ENCODE results near the gene ARCN1. TPM values are rescaled to one million over a fixed set of nuclear protein-coding genes. Genes with fewer than 3 reads are reported as not detected.

The ARCN1 gene
- total and polyA plus RNA-seq, 9 of the 15 experiments (the other 6 are each of a cell fraction or from before 2014, with no cell fraction given), result 30.0 to 224 (median 76.4) TPM

- TF ChIP-seq MYC (IDR thresholded peaks at IDR 0.05; ENCODE audit: low read depth, low read length) (peak; percentile 48; the same call in 1 of the 2 replicates), MYC (CRISPR knock-in tag; IDR thresholded peaks at IDR 0.05; ENCODE audit: borderline replicate concordance, low read depth) (0 out of 2 replicates have a peak, but pooled peaks have one; percentile 42), TAF9B (IDR thresholded peaks at IDR 0.05; ENCODE audit: partially characterized antibody) (peak; percentile 83), KDM2B (CRISPR knock-in tag; IDR thresholded peaks at IDR 0.05) (no peak), SREBF2 (CRISPR knock-in tag; IDR thresholded peaks at IDR 0.05) (no peak), ZNF766 (CRISPR knock-in tag; conservative IDR thresholded peaks at IDR 0.05) (0 out of 2 replicates have a peak, but pooled peaks have one; percentile 25), ZNF165 (CRISPR knock-in tag; IDR thresholded peaks at IDR 0.05; ENCODE audit: borderline replicate concordance) (no peak), MAFF (IDR thresholded peaks at IDR 0.05; ENCODE audit: low read length) (no peak), LCOR (CRISPR knock-in tag; IDR thresholded peaks at IDR 0.05) (no peak), MCM5 (IDR thresholded peaks at IDR 0.05; ENCODE audit: low read depth) (no peak), ZBTB17 (CRISPR knock-in tag; IDR thresholded peaks at IDR 0.05) (0 out of 2 replicates have a peak, but pooled peaks have one; percentile 19), CBFA2T3 (IDR thresholded peaks at IDR 0.05) (no peak), HCFC1 (IDR thresholded peaks at IDR 0.05; ENCODE audit: low read depth, low read length) (peak; percentile 34; the same call in 1 of the 2 replicates), ZBTB2 (IDR thresholded peaks at IDR 0.05) (no peak), ATF1 (CRISPR knock-in tag; IDR thresholded peaks at IDR 0.05) (no peak), ATF1 (tag; IDR thresholded peaks at IDR 0.05) (no peak), SRSF9 (IDR thresholded peaks at IDR 0.05; ENCODE audit: borderline replicate concordance, low read depth, low read length) (no peak), DNMT1 (IDR thresholded peaks at IDR 0.05) (no peak), DLX4 (CRISPR knock-in tag; IDR thresholded peaks at IDR 0.05) (no peak), NCOA1 (IDR thresholded peaks at IDR 0.05; ENCODE audit: low read depth) (no peak), NFYB (IDR thresholded peaks at IDR 0.05; ENCODE audit: extremely low read depth, insufficient read length) (no peak), NFIC (IDR thresholded peaks at IDR 0.05) (peak; percentile 36; the same call in 1 of the 2 replicates), ZNF212 (CRISPR knock-in tag; IDR thresholded peaks at IDR 0.05) (no peak)
- TF ChIP-seq, protein P1, sequence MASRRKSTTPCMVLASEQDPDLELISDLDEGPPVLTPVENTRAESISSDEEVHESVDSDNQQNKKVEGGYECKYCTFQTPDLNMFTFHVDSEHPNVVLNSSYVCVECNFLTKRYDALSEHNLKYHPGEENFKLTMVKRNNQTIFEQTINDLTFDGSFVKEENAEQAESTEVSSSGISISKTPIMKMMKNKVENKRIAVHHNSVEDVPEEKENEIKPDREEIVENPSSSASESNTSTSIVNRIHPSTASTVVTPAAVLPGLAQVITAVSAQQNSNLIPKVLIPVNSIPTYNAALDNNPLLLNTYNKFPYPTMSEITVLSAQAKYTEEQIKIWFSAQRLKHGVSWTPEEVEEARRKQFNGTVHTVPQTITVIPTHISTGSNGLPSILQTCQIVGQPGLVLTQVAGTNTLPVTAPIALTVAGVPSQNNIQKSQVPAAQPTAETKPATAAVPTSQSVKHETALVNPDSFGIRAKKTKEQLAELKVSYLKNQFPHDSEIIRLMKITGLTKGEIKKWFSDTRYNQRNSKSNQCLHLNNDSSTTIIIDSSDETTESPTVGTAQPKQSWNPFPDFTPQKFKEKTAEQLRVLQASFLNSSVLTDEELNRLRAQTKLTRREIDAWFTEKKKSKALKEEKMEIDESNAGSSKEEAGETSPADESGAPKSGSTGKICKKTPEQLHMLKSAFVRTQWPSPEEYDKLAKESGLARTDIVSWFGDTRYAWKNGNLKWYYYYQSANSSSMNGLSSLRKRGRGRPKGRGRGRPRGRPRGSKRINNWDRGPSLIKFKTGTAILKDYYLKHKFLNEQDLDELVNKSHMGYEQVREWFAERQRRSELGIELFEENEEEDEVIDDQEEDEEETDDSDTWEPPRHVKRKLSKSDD (conservative IDR thresholded peaks at IDR 0.05; ENCODE audit: low read length), result no peak
- TF ChIP-seq, protein P2, sequence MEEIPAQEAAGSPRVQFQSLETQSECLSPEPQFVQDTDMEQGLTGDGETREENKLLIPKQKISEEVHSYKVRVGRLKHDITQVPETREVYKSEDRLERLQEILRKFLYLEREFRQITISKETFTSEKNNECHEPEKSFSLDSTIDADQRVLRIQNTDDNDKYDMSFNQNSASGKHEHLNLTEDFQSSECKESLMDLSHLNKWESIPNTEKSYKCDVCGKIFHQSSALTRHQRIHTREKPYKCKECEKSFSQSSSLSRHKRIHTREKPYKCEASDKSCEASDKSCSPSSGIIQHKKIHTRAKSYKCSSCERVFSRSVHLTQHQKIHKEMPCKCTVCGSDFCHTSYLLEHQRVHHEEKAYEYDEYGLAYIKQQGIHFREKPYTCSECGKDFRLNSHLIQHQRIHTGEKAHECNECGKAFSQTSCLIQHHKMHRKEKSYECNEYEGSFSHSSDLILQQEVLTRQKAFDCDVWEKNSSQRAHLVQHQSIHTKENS (CRISPR knock-in tag; IDR thresholded peaks at IDR 0.05), result no peak
Measured at GRCh38 chr11:118572061-118572980, at the start of gene ARCN1 (continued).

Measured in K562 (cell line).